NB4 (cell line): ENCODE results near the gene TEX12.
"Not testable (repeated sequence)": the region's sequence is repeated elsewhere in the genome, so short reads cannot be mapped to it uniquely, and the experiment has no call there.

ENCODE experiments used
- DNase-seq: peaks from one replicate; pipeline ENCODE4 v3.0.0; 2010; ENCODE audit warnings: low read depth
- H3K4me3 ChIP-seq: one replicate; pipeline ENCODE4 v1.5.1; 2011; ENCODE audit warnings: mild to moderate bottlenecking, low read depth, low read length, moderate library complexity
- CTCF ChIP-seq: IDR thresholded peaks from one replicate; pipeline ENCODE4 v1.5.1; 2012; ENCODE audit warnings: low read depth, low read length
- MAX ChIP-seq: IDR thresholded peaks from 2 replicates; pipeline ENCODE4 v1.6.1; 2011; ENCODE audit warnings: low read depth, low read length
- MYC ChIP-seq: IDR thresholded peaks from 2 replicates; pipeline ENCODE4 v1.6.1; 2011; ENCODE audit warnings: low read depth, low read length
- POLR2A ChIP-seq: IDR thresholded peaks from 2 replicates; pipeline ENCODE4 v1.6.1; 2011; ENCODE audit warnings: mild to moderate bottlenecking; ENCODE audit not compliant: insufficient read length; ENCODE audit errors: extremely low read depth

Gene TEX12

GRCh38 chr11:112178428-112178827 lies 11.3 kb downstream of the TEX12 start:
- no peak overlapping the region for H3K4me3 ChIP-seq
- no peak for TF ChIP-seq POLR2A
- no peak for TF ChIP-seq CTCF
- TF ChIP-seq MYC = no peak
- TF ChIP-seq MAX = no peak
- no peak for DNase-seq

GRCh38 chr11:112178936-112179335 lies 11.8 kb downstream of the TEX12 start:
- H3K4me3 ChIP-seq = no peak overlapping the region
- TF ChIP-seq MYC (no peak), MAX (no peak), POLR2A (no peak), CTCF (no peak)
- DNase-seq = no peak

- peak; percentile 54; the same call in 1 of the 2 replicates for TF ChIP-seq MAX
- TF ChIP-seq CTCF = no peak
- TF ChIP-seq POLR2A = no peak
- peak; percentile 19; the same call in 1 of the 2 replicates for TF ChIP-seq MYC
- peak; percentile 66 for DNase-seq
- no peak overlapping the region for H3K4me3 ChIP-seq
Measured at GRCh38 chr11:112179601-112180000, 12.4 kb downstream of the TEX12 start.

- TF ChIP-seq MAX (no peak), CTCF (no peak), POLR2A (no peak), MYC (no peak)
- no peak overlapping the region for H3K4me3 ChIP-seq
- no peak for DNase-seq
Measured at GRCh38 chr11:112182867-112183266, 15.7 kb downstream of the TEX12 start.

GRCh38 chr11:112185883-112186282 lies 18.7 kb downstream of the TEX12 start:
- no peak overlapping the region for H3K4me3 ChIP-seq
- TF ChIP-seq CTCF = no peak
- no peak for TF ChIP-seq MAX
- no peak for TF ChIP-seq MYC
- TF ChIP-seq POLR2A = no peak
- no peak for DNase-seq

GRCh38 chr11:112186304-112186703 lies 19.1 kb downstream of the TEX12 start:
- TF ChIP-seq POLR2A (no peak), MAX (no peak), CTCF (no peak), MYC (no peak)
- H3K4me3 ChIP-seq = no peak overlapping the region
- DNase-seq = no peak

GRCh38 chr11:112195113-112195512 lies 27.9 kb downstream of the TEX12 start:
- DNase-seq, H3K4me3 ChIP-seq: not testable (repeated sequence)
